ENCODE data around the gene P4HTM.

GRCh38 chr3:49028298-49028672 lies 38.2 kb downstream of the P4HTM start:
- TF ChIP-seq CTCF (conservative IDR thresholded peaks at IDR 0.05; ENCODE audit: low read length) (no peak), EZH2phosphoT487 (IDR thresholded peaks at IDR 0.05; ENCODE audit: borderline replicate concordance) (no peak)
